ENCODE data around the gene CCNI. TPM values are rescaled to one million over a fixed set of nuclear protein-coding genes. Genes with fewer than 3 reads are reported as not detected.

CCNI gene
- 100 to 1,000 TPM; 191 to 206 TPM for total RNA-seq
- polyA plus RNA-seq: 325 TPM

- H3K27ac ChIP-seq (ENCODE audit: low read depth, low read length): peak within 1 kb of the TSS; percentile 100
- Mint-ChIP-seq H3K9me3 (peaks cover 0 to 3% (median 0%) of the 10 kb centered on the region in 5 donors), H3K36me3 (peaks cover 0 to 15% (median 0%) of the 10 kb centered on the region in 3 donors), H3K4me1 (peaks cover 32 to 47% (median 45%) of the 10 kb centered on the region in 3 donors), H3K27ac (peak within 1 kb of the TSS in 6 of 8 donors; percentile 100), H3K4me3 (peak within 1 kb of the TSS in 2 of 7 donors; percentile 96 to 100), H3K27me3 (peaks cover 0 to 11% of the 10 kb centered on the region in 2 donors)
- ChIA-PET POLR2A (interaction anchor here (1.1 to 1.9 kb wide), 4 partner anchors 44 to 786 kb away, joined by 3 to 8 read pairs (median 5); partner anchors contain the start of genes CCNG2, MRPL1 and SEPTIN11), CTCF (interaction anchor here (1.1 to 3.7 kb wide), 7 partner anchors 9 to 786 kb away, joined by 3 to 15 read pairs (median 4); no protein-coding TSS in a partner anchor)
- no peaks in the 10 kb centered on the region for H3K27me3 ChIP-seq (ENCODE audit: insufficient read depth, low read length, poor library complexity, severe bottlenecking)
- H3K36me3 ChIP-seq (ENCODE audit: insufficient read depth, low read length): no peaks in the 10 kb centered on the region
- no peaks in the 10 kb centered on the region for H3K9me3 ChIP-seq (ENCODE audit: low read length)
- H3K4me3 ChIP-seq (ENCODE audit: low read length): peak within 1 kb of the TSS; percentile 97
- H3K4me1 ChIP-seq (ENCODE audit: insufficient read depth, low read length): peaks cover 48% of the 10 kb centered on the region
- peak; percentile 88 to 96 (median 96) for DNase-seq
These were observed at the start of gene CCNI for GRCh38 chr4:77075869-77076799. Gene CCNI, minus strand, starts transcription at chr4:77075989. Its CDS starts 9,627 bp downstream, at chr4:77066362.

- no peaks in the 10 kb centered on the region for H3K36me3 Mint-ChIP-seq
- H3K9me3 Mint-ChIP-seq: no peaks in the 10 kb centered on the region
- ChIA-PET CTCF (interaction anchor here (1.0 kb wide), 1 partner anchor 79 kb away, joined by 3 read pairs; no protein-coding TSS in a partner anchor), POLR2A (no interaction called here)
- DNase-seq: no peak
- no peak overlapping the region for H3K4me3 Mint-ChIP-seq
- Histone ChIP-seq H3K4me1 (ENCODE audit: insufficient read depth, low read length) (no peaks in the 10 kb centered on the region), H3K4me3 (ENCODE audit: low read length) (no peak overlapping the region), H3K36me3 (ENCODE audit: insufficient read depth, low read length) (no peaks in the 10 kb centered on the region), H3K9me3 (ENCODE audit: low read length) (no peaks in the 10 kb centered on the region), H3K27me3 (ENCODE audit: insufficient read depth, low read length, poor library complexity, severe bottlenecking) (peaks cover 5% of the 10 kb centered on the region), H3K27ac (ENCODE audit: low read depth, low read length) (no peak overlapping the region)
- no peak overlapping the region for H3K27ac Mint-ChIP-seq
- H3K27me3 Mint-ChIP-seq: peaks cover 6 to 36% of the 10 kb centered on the region in 2 donors
- H3K4me1 Mint-ChIP-seq: peaks cover 5 to 18% (median 11%) of the 10 kb centered on the region in 3 donors
These were observed 48.8 kb upstream of the CCNI start for GRCh38 chr4:77124576-77124975.

DNA sequence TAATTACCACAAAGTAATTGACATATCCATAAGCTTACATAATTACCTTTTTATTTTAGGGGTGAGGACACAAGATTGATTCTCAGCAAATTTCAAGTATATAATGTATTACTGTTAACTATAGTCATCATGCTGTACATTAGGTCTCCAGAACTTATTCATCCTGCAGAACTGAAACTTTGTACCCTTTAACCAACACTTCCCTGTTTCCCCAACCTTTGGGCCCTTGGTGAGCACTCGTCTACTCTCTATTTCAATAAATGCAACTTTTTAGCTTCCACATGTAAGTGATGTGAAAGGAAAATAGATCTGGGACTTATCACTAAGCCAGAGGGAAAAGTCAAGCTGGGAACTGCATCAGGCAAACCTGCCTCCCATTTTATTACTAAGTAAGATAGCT lies 47.6 kb upstream of the CCNI start:
- no peak overlapping the region for H3K4me3 Mint-ChIP-seq
- ChIA-PET POLR2A (no interaction called here), CTCF (no interaction called here)
- Histone ChIP-seq H3K4me1 (ENCODE audit: insufficient read depth, low read length) (no peaks in the 10 kb centered on the region), H3K4me3 (ENCODE audit: low read length) (no peak overlapping the region), H3K27ac (ENCODE audit: low read depth, low read length) (no peak overlapping the region), H3K9me3 (ENCODE audit: low read length) (no peaks in the 10 kb centered on the region), H3K36me3 (ENCODE audit: insufficient read depth, low read length) (no peaks in the 10 kb centered on the region), H3K27me3 (ENCODE audit: insufficient read depth, low read length, poor library complexity, severe bottlenecking) (peaks cover 5% of the 10 kb centered on the region)
- no peak overlapping the region for H3K27ac Mint-ChIP-seq
- H3K4me1 Mint-ChIP-seq: peaks cover 5 to 18% (median 11%) of the 10 kb centered on the region in 3 donors
- no peaks in the 10 kb centered on the region for H3K36me3 Mint-ChIP-seq
- peaks cover 8 to 36% of the 10 kb centered on the region in 2 donors for H3K27me3 Mint-ChIP-seq
- DNase-seq: no peak
- no peaks in the 10 kb centered on the region for H3K9me3 Mint-ChIP-seq

GRCh38 chr4:77122656-77123055 lies 46.9 kb upstream of the CCNI start:
- Histone ChIP-seq H3K36me3 (ENCODE audit: insufficient read depth, low read length) (no peaks in the 10 kb centered on the region), H3K27ac (ENCODE audit: low read depth, low read length) (no peak overlapping the region), H3K4me1 (ENCODE audit: insufficient read depth, low read length) (no peaks in the 10 kb centered on the region), H3K4me3 (ENCODE audit: low read length) (no peak overlapping the region), H3K9me3 (ENCODE audit: low read length) (no peaks in the 10 kb centered on the region), H3K27me3 (ENCODE audit: insufficient read depth, low read length, poor library complexity, severe bottlenecking) (peaks cover 5% of the 10 kb centered on the region)
- CTCF ChIA-PET: no interaction called here
- peaks cover 4 to 10% (median 10%) of the 10 kb centered on the region in 3 donors for H3K4me1 Mint-ChIP-seq
- H3K27ac Mint-ChIP-seq: peak overlapping the region in 1 of 8 donors; percentile 4
- H3K4me3 Mint-ChIP-seq: no peak overlapping the region
- no peaks in the 10 kb centered on the region for H3K9me3 Mint-ChIP-seq
- H3K27me3 Mint-ChIP-seq: peaks cover 7 to 36% of the 10 kb centered on the region in 2 donors
- H3K36me3 Mint-ChIP-seq: no peaks in the 10 kb centered on the region
- POLR2A ChIA-PET: no interaction called here
- no peak for DNase-seq

GRCh38 chr4:77121736-77122240 lies 46.0 kb upstream of the CCNI start:
- Histone ChIP-seq H3K4me1 (ENCODE audit: insufficient read depth, low read length) (no peaks in the 10 kb centered on the region), H3K27me3 (ENCODE audit: insufficient read depth, low read length, poor library complexity, severe bottlenecking) (peaks cover 5% of the 10 kb centered on the region), H3K27ac (ENCODE audit: low read depth, low read length) (no peak overlapping the region), H3K9me3 (ENCODE audit: low read length) (no peaks in the 10 kb centered on the region), H3K36me3 (ENCODE audit: insufficient read depth, low read length) (no peaks in the 10 kb centered on the region), H3K4me3 (ENCODE audit: low read length) (no peak overlapping the region)
- DNase-seq: no peak
- ChIA-PET POLR2A (no interaction called here), CTCF (no interaction called here)
- Mint-ChIP-seq H3K4me1 (peaks cover 0 to 2% (median 1%) of the 10 kb centered on the region in 3 donors), H3K36me3 (no peaks in the 10 kb centered on the region), H3K27ac (no peak overlapping the region), H3K27me3 (peaks cover 7 to 36% of the 10 kb centered on the region in 2 donors), H3K4me3 (no peak overlapping the region), H3K9me3 (no peaks in the 10 kb centered on the region)

- Mint-ChIP-seq H3K4me3 (no peak overlapping the region), H3K27me3 (peaks cover 7 to 36% of the 10 kb centered on the region in 2 donors), H3K9me3 (no peaks in the 10 kb centered on the region), H3K36me3 (no peaks in the 10 kb centered on the region), H3K27ac (no peak overlapping the region), H3K4me1 (no peaks in the 10 kb centered on the region)
- H3K27ac ChIP-seq (ENCODE audit: low read depth, low read length): no peak overlapping the region
- no peak for DNase-seq
- ChIA-PET CTCF (no interaction called here), POLR2A (no interaction called here)
- H3K9me3 ChIP-seq (ENCODE audit: low read length): no peaks in the 10 kb centered on the region
- no peak overlapping the region for H3K4me3 ChIP-seq (ENCODE audit: low read length)
- H3K36me3 ChIP-seq (ENCODE audit: insufficient read depth, low read length): no peaks in the 10 kb centered on the region
- peaks cover 5% of the 10 kb centered on the region for H3K27me3 ChIP-seq (ENCODE audit: insufficient read depth, low read length, poor library complexity, severe bottlenecking)
- H3K4me1 ChIP-seq (ENCODE audit: insufficient read depth, low read length): no peaks in the 10 kb centered on the region
These were observed 45.2 kb upstream of the CCNI start for GRCh38 chr4:77120886-77121508.

GRCh38 chr4:77117721-77118120 lies 41.9 kb upstream of the CCNI start:
- Mint-ChIP-seq H3K36me3 (no peaks in the 10 kb centered on the region), H3K4me1 (no peaks in the 10 kb centered on the region), H3K4me3 (no peak overlapping the region), H3K27ac (no peak overlapping the region), H3K9me3 (no peaks in the 10 kb centered on the region), H3K27me3 (peaks cover 14 to 37% of the 10 kb centered on the region in 2 donors)
- no peak overlapping the region for H3K27ac ChIP-seq (ENCODE audit: low read depth, low read length)
- ChIA-PET POLR2A (no interaction called here), CTCF (interaction anchor here (1.0 kb wide), 1 partner anchor 22 kb away, joined by 5 read pairs; no protein-coding TSS in a partner anchor)
- H3K4me3 ChIP-seq (ENCODE audit: low read length): no peak overlapping the region
- H3K27me3 ChIP-seq (ENCODE audit: insufficient read depth, low read length, poor library complexity, severe bottlenecking): peaks cover 5% of the 10 kb centered on the region
- H3K36me3 ChIP-seq (ENCODE audit: insufficient read depth, low read length): no peaks in the 10 kb centered on the region
- no peaks in the 10 kb centered on the region for H3K4me1 ChIP-seq (ENCODE audit: insufficient read depth, low read length)
- no peaks in the 10 kb centered on the region for H3K9me3 ChIP-seq (ENCODE audit: low read length)
- no peak for DNase-seq

- no peaks in the 10 kb centered on the region for H3K27me3 ChIP-seq (ENCODE audit: insufficient read depth, low read length, poor library complexity, severe bottlenecking)
- H3K4me1 ChIP-seq (ENCODE audit: insufficient read depth, low read length): no peaks in the 10 kb centered on the region
- H3K36me3 ChIP-seq (ENCODE audit: insufficient read depth, low read length): no peaks in the 10 kb centered on the region
- no peaks in the 10 kb centered on the region for H3K36me3 Mint-ChIP-seq
- H3K9me3 Mint-ChIP-seq: peaks cover 0 to 2% (median 0%) of the 10 kb centered on the region in 5 donors
- H3K4me3 ChIP-seq (ENCODE audit: low read length): no peak overlapping the region
- CTCF ChIA-PET: no interaction called here
- no peaks in the 10 kb centered on the region for H3K4me1 Mint-ChIP-seq
- POLR2A ChIA-PET: no interaction called here
- H3K9me3 ChIP-seq (ENCODE audit: low read length): no peaks in the 10 kb centered on the region
- H3K27me3 Mint-ChIP-seq: peaks cover 13 to 24% of the 10 kb centered on the region in 2 donors
- no peak for DNase-seq
- no peak overlapping the region for H3K4me3 Mint-ChIP-seq
- H3K27ac Mint-ChIP-seq: no peak overlapping the region
- no peak overlapping the region for H3K27ac ChIP-seq (ENCODE audit: low read depth, low read length)
These were observed 37.3 kb upstream of the CCNI start for GRCh38 chr4:77113069-77113468.

Measured in CD8-positive, alpha-beta memory T cell (primary cell).